ENCODE data around the gene PPP1R14D.

GRCh38 chr15:40843885-40844695 is 15.6 kb upstream of the PPP1R14D start, which contains the start of gene SPINT1:
- no peak for TF ChIP-seq POLR2A (IDR thresholded peaks at IDR 0.05; ENCODE audit: low read depth, low read length)
- TF ChIP-seq TAF1 (IDR thresholded peaks at IDR 0.05; ENCODE audit: borderline replicate concordance, low read depth, low read length), result no peak

Measured in GM12892 (cell line).